Glutamatergic neuron (in vitro differentiated cells): ENCODE measurements around the gene BACE2. TPM values are rescaled to one million over a fixed set of nuclear protein-coding genes. Genes with fewer than 3 reads are reported as not detected.

ENCODE experiments used
- DNase-seq: peaks from one replicate; pipeline ENCODE4 v3.0.0; 2022
- H3K27ac Mint-ChIP-seq: one replicate; pipeline ENCODE4 v1.8.0; 2020; ENCODE audit warnings: mild to moderate bottlenecking, mixed read lengths, inconsistent platforms; ENCODE audit not compliant: unreplicated experiment
- H3K27me3 Mint-ChIP-seq: one replicate; pipeline ENCODE4 v1.8.0; 2020; ENCODE audit warnings: mild to moderate bottlenecking, moderate library complexity, mixed read lengths, inconsistent platforms; ENCODE audit not compliant: unreplicated experiment
- H3K36me3 Mint-ChIP-seq: one replicate; pipeline ENCODE4 v1.8.0; 2020; ENCODE audit warnings: mild to moderate bottlenecking, mixed read lengths, inconsistent platforms; ENCODE audit not compliant: unreplicated experiment
- H3K4me1 Mint-ChIP-seq: one replicate; pipeline ENCODE4 v1.8.0; 2020; ENCODE audit warnings: mild to moderate bottlenecking, low read depth, mixed read lengths, inconsistent platforms; ENCODE audit not compliant: unreplicated experiment
- H3K4me3 Mint-ChIP-seq: one replicate; pipeline ENCODE4 v1.8.0; 2020; ENCODE audit warnings: mild to moderate bottlenecking, mixed read lengths, inconsistent platforms; ENCODE audit not compliant: unreplicated experiment
- H3K9me3 Mint-ChIP-seq: one replicate; pipeline ENCODE4 v1.8.0; 2020; ENCODE audit warnings: mild to moderate bottlenecking, moderate library complexity, mixed read lengths, inconsistent platforms; ENCODE audit not compliant: unreplicated experiment
- CTCF ChIP-seq: fragments of 200-600 bp; sonication (generic); IDR thresholded peaks from one replicate; pipeline ENCODE4 v1.5.0; 2021; ENCODE audit not compliant: partially characterized antibody, unreplicated experiment
- total RNA-seq: library from RNA; stranded (reverse); fragmentation: NEBNext Ultra II Directional; extraction: Animal tissue kit (Norgen Biotek cat#: 25700); gene quantifications from one replicate; pipeline ENCODE4 v1.2.1, GENCODE V29; 2021; ENCODE audit not compliant: unreplicated experiment

BACE2 gene
- total RNA-seq, 1 donor from 2014 or later = not detected

- no peak for DNase-seq
- Mint-ChIP-seq H3K4me1 (no peaks in the 10 kb centered on the region), H3K36me3 (peaks cover 4% of the 10 kb centered on the region), H3K4me3 (no peak overlapping the region), H3K9me3 (peaks cover 2% of the 10 kb centered on the region), H3K27ac (no peak overlapping the region), H3K27me3 (peaks cover 2% of the 10 kb centered on the region)
- no peak for TF ChIP-seq CTCF
These were observed 14.5 kb upstream of the BACE2 start for GRCh38 chr21:41153443-41153842.

GRCh38 chr21:41156142-41156541, 11.8 kb upstream of the BACE2 start:
- no peaks in the 10 kb centered on the region for H3K4me1 Mint-ChIP-seq
- no peak overlapping the region for H3K4me3 Mint-ChIP-seq
- H3K27me3 Mint-ChIP-seq = peaks cover 2% of the 10 kb centered on the region
- H3K36me3 Mint-ChIP-seq = peaks cover 8% of the 10 kb centered on the region
- DNase-seq = no peak
- H3K9me3 Mint-ChIP-seq = peaks cover 2% of the 10 kb centered on the region
- no peak for TF ChIP-seq CTCF
- H3K27ac Mint-ChIP-seq = no peak overlapping the region

GRCh38 chr21:41158026-41158425, 9.9 kb upstream of the BACE2 start:
- Mint-ChIP-seq H3K9me3 (peaks cover 2% of the 10 kb centered on the region), H3K27me3 (no peaks in the 10 kb centered on the region), H3K4me1 (no peaks in the 10 kb centered on the region), H3K27ac (no peak overlapping the region), H3K4me3 (no peak overlapping the region), H3K36me3 (peaks cover 8% of the 10 kb centered on the region)
- TF ChIP-seq CTCF = no peak
- no peak for DNase-seq

GRCh38 chr21:41160036-41160435, 7.9 kb upstream of the BACE2 start:
- TF ChIP-seq CTCF = no peak
- H3K27ac Mint-ChIP-seq = no peak overlapping the region
- H3K4me1 Mint-ChIP-seq = no peaks in the 10 kb centered on the region
- peaks cover 8% of the 10 kb centered on the region for H3K36me3 Mint-ChIP-seq
- no peaks in the 10 kb centered on the region for H3K9me3 Mint-ChIP-seq
- H3K4me3 Mint-ChIP-seq = no peak overlapping the region
- no peak for DNase-seq
- peaks cover 3% of the 10 kb centered on the region for H3K27me3 Mint-ChIP-seq

- no peak overlapping the region for H3K4me3 Mint-ChIP-seq
- no peaks in the 10 kb centered on the region for H3K4me1 Mint-ChIP-seq
- H3K27me3 Mint-ChIP-seq = peaks cover 7% of the 10 kb centered on the region
- no peaks in the 10 kb centered on the region for H3K9me3 Mint-ChIP-seq
- DNase-seq = no peak
- peaks cover 8% of the 10 kb centered on the region for H3K36me3 Mint-ChIP-seq
- no peak for TF ChIP-seq CTCF
- no peak overlapping the region for H3K27ac Mint-ChIP-seq
These were observed 6.5 kb upstream of the BACE2 start for GRCh38 chr21:41161428-41161827.
